OCI-LY3 (cell line): ENCODE results near the gene FRYL.

ENCODE experiments used
- H2AFZ ChIP-seq: fragments of 200-600, 300-600 bp; shearing (Covaris generic); 2 replicates; pipeline ENCODE4 v1.6.0; 2014; ENCODE audit warnings: antibody characterized with exemption, low read depth, low read length
- H3K27ac ChIP-seq: fragments of 200-600, 300-600 bp; sonication (generic); 2 replicates; pipeline ENCODE4 v1.5.1; 2014; ENCODE audit warnings: mild to moderate bottlenecking, low read length, moderate library complexity, mixed read lengths
- H3K27me3 ChIP-seq: fragments of 200-600, 300-600 bp; sonication (generic); 2 replicates; pipeline ENCODE4 v1.6.1; 2014; ENCODE audit warnings: low read depth, low read length, mixed read lengths
- H3K36me3 ChIP-seq: fragments of 200-600, 300-600 bp; sonication (generic); replicated peaks from 2 replicates; pipeline ENCODE3; 2014; ENCODE audit warnings: low read depth, low read length, mixed read lengths
- H3K4me1 ChIP-seq: fragments of 300-600, 200-600 bp; sonication (generic); 2 replicates; pipeline ENCODE4 v1.6.1; 2014; ENCODE audit warnings: low read length, mixed read lengths
- H3K4me2 ChIP-seq: fragments of 200-600, 300-600 bp; sonication (generic); 2 replicates; pipeline ENCODE4 v1.6.1; 2014; ENCODE audit warnings: low read length, mixed read lengths
- H3K4me3 ChIP-seq: fragments of 300-600, 200-600 bp; sonication (generic); 2 replicates; pipeline ENCODE4 v1.5.1; 2014; ENCODE audit warnings: antibody characterized with exemption, mild to moderate bottlenecking, low read length, moderate library complexity
- H3K79me2 ChIP-seq: fragments of 300-600, 200-600 bp; shearing (Covaris generic); 2 replicates; pipeline ENCODE4 v1.6.1; 2014; ENCODE audit warnings: mild to moderate bottlenecking, low read length, mixed read lengths
- H3K9ac ChIP-seq: fragments of 300-600, 200-600 bp; shearing (Covaris generic); 2 replicates; pipeline ENCODE4 v1.6.0; 2014; ENCODE audit warnings: mild to moderate bottlenecking, low read length, moderate library complexity
- H3K9me3 ChIP-seq: fragments of 200-600, 300-600 bp; shearing (Covaris generic); 2 replicates; pipeline ENCODE4 v1.6.1; 2014; ENCODE audit warnings: low read length, mixed read lengths; ENCODE audit not compliant: insufficient read depth
- H4K20me1 ChIP-seq: fragments of 200-600, 300-600 bp; sonication (generic); 2 replicates; pipeline ENCODE4 v1.6.1; 2016; ENCODE audit warnings: low read length, mixed read lengths; ENCODE audit not compliant: insufficient read depth
- EZH2phosphoT487 ChIP-seq: fragments of 200-600 bp; shearing (Covaris generic); IDR thresholded peaks from 2 replicates; pipeline ENCODE4 v1.6.1; 2018; ENCODE audit warnings: antibody characterized with exemption, mixed run types, low read depth
- TF ChIP-seq, protein P1 (sequence below): fragments of 200-600, 300-600 bp; sonication (generic); IDR thresholded peaks from 2 replicates; pipeline ENCODE4 v1.5.1; 2014; ENCODE audit warnings: antibody characterized with exemption, low read length, low read depth

The FRYL gene

DNA sequence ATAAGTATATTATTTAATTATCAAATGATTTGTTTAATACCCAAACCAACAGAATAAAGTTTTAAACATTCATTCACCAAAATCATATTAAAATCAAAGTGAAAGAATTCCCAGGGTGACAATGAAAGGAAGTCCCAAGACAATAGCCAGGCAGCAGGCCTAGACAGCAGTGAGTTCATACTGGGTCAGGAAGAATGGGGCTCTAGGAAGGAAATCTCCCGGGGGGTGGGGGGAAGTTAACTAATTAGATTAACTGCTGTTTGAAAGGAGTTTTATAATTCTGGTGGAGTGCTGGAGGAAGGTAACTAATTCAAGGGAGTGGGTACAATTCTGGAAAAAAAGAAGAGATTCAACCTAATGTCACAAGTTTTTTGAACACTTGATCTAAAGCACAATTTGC is 185.9 kb downstream of the FRYL start:
- Histone ChIP-seq H3K9me3 (no peaks in the 10 kb centered on the region), H3K4me2 (no peak overlapping the region), H3K36me3 (peaks cover 4% of the 10 kb centered on the region), H3K79me2 (no peaks in the 10 kb centered on the region), H2AFZ (no peak overlapping the region), H3K27ac (no peak overlapping the region), H3K4me3 (no peak overlapping the region), H4K20me1 (no peaks in the 10 kb centered on the region), H3K9ac (no peak overlapping the region), H3K4me1 (no peaks in the 10 kb centered on the region), H3K27me3 (no peaks in the 10 kb centered on the region)
- no peak for TF ChIP-seq EZH2phosphoT487
- TF ChIP-seq, protein P1, sequence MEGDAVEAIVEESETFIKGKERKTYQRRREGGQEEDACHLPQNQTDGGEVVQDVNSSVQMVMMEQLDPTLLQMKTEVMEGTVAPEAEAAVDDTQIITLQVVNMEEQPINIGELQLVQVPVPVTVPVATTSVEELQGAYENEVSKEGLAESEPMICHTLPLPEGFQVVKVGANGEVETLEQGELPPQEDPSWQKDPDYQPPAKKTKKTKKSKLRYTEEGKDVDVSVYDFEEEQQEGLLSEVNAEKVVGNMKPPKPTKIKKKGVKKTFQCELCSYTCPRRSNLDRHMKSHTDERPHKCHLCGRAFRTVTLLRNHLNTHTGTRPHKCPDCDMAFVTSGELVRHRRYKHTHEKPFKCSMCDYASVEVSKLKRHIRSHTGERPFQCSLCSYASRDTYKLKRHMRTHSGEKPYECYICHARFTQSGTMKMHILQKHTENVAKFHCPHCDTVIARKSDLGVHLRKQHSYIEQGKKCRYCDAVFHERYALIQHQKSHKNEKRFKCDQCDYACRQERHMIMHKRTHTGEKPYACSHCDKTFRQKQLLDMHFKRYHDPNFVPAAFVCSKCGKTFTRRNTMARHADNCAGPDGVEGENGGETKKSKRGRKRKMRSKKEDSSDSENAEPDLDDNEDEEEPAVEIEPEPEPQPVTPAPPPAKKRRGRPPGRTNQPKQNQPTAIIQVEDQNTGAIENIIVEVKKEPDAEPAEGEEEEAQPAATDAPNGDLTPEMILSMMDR: no peak

- no peaks in the 10 kb centered on the region for H3K27me3 ChIP-seq
- no peak overlapping the region for H2AFZ ChIP-seq
- H3K9ac ChIP-seq: no peak overlapping the region
- no peaks in the 10 kb centered on the region for H3K9me3 ChIP-seq
- H3K36me3 ChIP-seq: peaks cover 6% of the 10 kb centered on the region
- H4K20me1 ChIP-seq: no peaks in the 10 kb centered on the region
- no peak overlapping the region for H3K27ac ChIP-seq
- H3K79me2 ChIP-seq: no peaks in the 10 kb centered on the region
- H3K4me3 ChIP-seq: no peak overlapping the region
- no peak overlapping the region for H3K4me2 ChIP-seq
- TF ChIP-seq, protein P1: no peak
- TF ChIP-seq EZH2phosphoT487: no peak
- 0 out of 2 replicates have a peak, but pooled peaks cover 3% of the 10 kb centered on the region for H3K4me1 ChIP-seq
Measured at GRCh38 chr4:48591372-48591771, 188.7 kb downstream of the FRYL start.

GRCh38 chr4:48590884-48591283 is 189.2 kb downstream of the FRYL start:
- Histone ChIP-seq H3K4me1 (0 out of 2 replicates have a peak, but pooled peaks cover 3% of the 10 kb centered on the region), H4K20me1 (no peaks in the 10 kb centered on the region), H3K27ac (no peak overlapping the region), H3K36me3 (peaks cover 6% of the 10 kb centered on the region), H3K9ac (no peak overlapping the region), H2AFZ (no peak overlapping the region), H3K79me2 (no peaks in the 10 kb centered on the region), H3K27me3 (no peaks in the 10 kb centered on the region), H3K9me3 (no peaks in the 10 kb centered on the region), H3K4me2 (no peak overlapping the region), H3K4me3 (no peak overlapping the region)
- TF ChIP-seq EZH2phosphoT487: no peak
- TF ChIP-seq, protein P1: no peak

DNA sequence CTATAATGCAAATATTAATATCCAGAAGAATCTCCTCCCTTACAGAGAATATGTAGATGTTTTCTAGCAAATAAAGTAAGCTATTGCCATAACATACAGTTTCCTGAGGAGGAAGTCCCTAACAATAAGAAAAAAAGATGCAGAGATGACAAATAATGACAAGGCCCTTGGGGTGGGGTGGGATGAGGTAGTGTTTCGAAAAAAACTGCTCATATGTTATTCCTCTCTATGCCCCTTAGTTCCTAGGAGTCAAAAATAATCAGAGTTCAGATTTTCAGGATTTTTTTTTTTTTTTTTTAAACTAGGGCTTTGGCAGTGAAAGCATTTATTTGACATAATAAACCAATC is 191.0 kb downstream of the FRYL start:
- Histone ChIP-seq H3K36me3 (peaks cover 11% of the 10 kb centered on the region), H4K20me1 (no peaks in the 10 kb centered on the region), H3K9me3 (no peaks in the 10 kb centered on the region), H3K79me2 (no peaks in the 10 kb centered on the region), H3K27ac (no peak overlapping the region), H3K27me3 (no peaks in the 10 kb centered on the region), H3K4me2 (no peak overlapping the region), H3K4me3 (no peak overlapping the region), H3K9ac (no peak overlapping the region), H3K4me1 (0 out of 2 replicates have a peak, but pooled peaks cover 3% of the 10 kb centered on the region), H2AFZ (no peak overlapping the region)
- TF ChIP-seq EZH2phosphoT487: no peak
- TF ChIP-seq, protein P1: no peak
